ENCODE data around the gene PSMB10.
"Not testable (repeated sequence)": the region's sequence is repeated elsewhere in the genome, so short reads cannot be mapped to it uniquely, and the experiment has no call there.

Gene PSMB10

DNA sequence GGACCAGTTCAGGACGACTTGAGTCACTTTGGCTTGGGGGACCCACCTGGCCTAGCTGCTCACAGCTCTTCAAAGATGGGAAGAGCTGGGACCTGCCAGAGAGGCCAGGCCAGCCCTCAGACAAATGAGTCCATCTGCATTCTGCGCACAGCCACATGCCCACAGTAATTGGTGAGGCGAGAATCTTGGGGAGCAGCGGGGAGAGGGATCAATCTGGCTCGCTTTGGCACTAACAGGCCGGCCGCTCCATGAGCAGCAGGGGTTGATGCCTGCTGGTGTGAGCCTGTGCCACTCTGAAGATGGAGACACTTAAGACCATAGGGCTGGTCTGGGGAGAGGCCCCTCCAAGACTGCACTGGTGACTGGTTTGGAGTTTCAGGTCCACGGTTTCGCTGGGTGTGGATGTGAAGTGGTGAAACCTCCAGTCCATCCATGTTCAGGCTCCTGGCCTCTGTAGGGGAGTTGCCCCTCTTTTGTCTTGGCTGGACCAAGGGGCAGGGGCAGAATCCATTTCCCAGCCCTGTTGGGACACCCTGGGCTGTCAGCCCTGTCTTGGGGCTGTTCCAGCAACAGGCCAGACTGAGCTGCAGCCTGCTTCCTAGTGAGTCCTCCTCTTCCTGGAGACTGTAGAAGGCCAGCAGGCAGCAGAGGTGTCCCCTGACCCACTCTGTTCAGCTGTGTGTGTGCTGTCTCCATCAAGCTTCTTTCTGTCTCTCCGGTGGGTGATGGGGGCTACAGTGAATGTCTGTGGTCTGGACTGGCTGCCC lies 12.3 kb downstream of the PSMB10 start:
- no peak for DNase-seq

DNA sequence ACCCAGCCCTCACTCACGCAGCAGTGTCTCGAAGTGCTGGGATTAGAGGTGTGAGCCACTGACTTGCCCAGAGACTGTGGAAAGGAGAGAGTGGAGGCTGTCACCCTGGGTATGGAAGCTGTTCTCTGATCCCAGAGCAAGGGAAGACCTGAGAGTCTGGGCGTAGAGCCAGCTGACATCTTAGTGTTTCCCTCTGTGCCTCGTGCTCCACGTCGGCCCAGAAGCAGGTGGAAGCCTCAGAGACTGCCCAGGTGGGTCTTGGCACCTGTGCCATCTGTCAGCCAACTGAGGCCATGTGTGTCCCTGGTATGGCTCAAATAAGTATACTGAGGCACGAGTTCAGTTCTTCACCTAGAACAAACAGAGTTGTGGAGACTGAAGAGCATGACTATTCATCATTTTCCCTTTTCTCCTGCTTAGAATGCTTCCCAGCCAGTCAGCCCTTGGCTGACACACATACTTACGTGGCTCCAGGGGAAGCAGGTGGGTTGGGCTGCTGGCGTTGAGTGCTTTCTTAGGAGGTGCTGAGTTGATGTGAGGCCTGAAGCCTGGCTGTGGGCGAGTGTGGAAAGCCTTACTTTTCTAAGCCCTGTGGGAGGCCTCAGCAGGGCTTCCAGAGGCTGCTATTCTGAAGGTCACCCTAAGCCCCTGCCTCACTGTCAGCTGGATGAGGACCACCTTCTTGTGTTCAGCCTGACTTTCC lies 13.1 kb downstream of the PSMB10 start:
- DNase-seq: peak; percentile 88

DNA sequence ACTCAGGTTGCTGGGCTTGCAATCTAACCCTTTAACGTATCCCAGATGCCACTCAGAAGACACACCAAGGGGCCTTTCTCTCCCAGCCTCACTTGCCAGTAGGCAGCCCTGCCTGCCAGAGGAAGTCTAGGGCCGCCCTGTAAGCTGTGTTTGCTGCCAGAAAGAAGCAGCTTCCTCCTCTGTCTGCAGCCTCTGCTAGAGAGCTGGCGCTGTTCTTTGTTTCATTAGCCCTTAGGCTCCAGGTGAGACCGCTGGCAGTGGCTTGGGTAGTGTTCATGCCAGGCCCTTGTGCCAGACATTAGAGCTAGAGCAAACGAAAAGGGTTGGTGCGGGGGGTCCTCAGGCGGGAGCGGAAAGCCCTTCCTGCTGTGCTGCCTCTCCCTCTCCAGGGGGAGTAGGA lies 13.9 kb downstream of the PSMB10 start:
- DNase-seq: peak; percentile 96

DNA sequence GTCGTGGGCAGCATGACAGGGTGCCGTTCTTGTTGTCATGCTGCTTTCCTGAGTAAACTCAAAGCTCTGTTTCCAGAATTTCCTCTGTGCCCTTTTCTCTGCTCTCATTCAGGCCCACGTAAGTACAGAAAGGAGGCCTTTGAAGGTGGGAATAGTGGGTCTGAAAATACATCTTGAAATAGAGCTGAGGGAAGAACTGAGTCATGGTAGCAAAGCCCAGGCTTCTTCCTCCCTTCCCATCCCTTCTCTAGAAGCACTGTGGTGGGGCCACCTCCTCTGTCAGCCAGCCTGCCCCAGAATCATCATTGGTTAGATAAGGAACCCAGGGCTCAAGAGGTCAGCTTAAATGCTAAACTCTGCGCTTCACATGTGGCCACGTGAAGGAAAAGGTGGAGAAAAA lies 14.4 kb downstream of the PSMB10 start:
- DNase-seq: no peak

DNA sequence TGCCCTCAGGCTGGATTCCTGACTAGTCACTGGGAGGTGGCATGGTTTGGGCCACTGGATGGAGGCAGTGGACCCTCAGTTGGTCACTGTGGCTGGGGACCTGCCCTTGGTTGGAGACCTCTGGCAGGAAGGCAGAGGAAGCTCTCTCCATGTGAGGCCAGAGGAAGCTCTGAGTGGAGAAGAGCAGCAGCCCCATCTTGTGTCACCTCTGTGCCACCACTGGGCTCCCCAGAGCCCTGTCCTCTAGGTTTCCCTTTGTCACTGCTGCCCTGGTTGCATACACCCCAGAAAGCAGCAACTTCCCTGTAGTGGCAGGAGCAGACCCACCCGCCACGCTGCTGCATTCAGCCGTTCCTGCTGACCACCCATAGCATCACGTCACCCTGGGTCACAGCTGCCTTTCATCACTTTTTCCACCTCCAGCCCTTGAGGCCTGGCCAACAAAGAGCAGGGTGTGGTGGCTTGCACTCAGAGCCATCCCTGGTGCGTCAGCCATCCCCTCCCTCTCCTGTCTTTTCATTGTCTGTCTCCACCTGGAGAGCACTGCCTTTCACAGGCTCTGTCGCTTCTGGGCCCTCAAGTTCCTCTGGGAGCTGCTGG lies 16.9 kb downstream of the PSMB10 start:
- no peak for DNase-seq

DNA sequence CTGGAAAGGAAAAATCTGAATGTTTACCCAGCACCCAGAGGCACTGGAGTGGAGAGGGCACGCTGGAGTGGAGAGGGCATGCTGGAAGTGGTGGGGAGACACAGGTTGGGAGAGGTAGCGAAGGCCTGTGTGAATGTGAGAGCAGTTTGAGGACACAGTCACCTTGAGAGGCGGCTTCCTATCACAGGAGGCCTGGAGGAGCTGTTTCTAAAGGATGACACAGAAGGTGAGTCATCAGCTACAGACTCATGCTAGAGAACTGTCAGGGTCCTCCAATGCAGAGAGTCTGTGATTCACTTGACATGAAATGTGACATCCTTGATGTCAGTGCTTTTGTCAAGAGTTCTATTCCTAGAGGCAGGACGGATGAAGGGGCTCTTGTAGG lies 18.8 kb downstream of the PSMB10 start:
- DNase-seq: no peak

DNA sequence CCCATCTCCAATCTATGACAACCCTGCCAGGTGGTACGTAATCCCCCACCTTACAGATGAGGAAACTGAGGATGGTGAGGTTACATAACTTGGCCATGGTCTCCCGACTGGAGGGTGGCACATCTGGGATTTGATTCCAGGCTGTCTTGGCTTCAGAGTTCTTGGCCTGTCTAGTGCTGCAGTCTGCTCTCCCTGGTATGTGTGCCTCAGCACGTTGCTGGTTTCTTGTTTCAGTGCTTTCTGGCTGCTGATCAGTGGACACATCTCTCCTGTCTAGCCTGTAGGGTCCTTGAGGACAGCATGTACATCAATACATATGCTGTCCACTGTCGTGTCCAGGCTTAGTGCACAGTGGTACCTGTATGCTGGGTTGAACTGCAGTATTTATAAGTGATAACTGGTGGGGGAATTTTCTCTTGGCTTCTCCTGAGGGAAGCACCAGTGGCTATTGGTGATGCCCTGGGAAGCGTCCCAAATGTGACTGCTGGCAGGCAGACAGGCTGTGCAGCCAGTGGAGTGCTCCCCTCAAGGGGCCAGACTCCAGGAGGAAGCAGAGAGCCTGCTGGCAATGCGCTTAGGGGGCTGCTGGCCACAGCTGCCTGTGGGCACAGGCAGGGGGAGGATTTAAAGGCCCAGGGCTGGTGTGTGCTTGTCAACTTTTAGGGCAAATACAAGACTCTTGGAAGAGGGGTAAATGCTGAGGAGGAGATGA lies 19.4 kb downstream of the PSMB10 start:
- DNase-seq: peak; percentile 68

DNA sequence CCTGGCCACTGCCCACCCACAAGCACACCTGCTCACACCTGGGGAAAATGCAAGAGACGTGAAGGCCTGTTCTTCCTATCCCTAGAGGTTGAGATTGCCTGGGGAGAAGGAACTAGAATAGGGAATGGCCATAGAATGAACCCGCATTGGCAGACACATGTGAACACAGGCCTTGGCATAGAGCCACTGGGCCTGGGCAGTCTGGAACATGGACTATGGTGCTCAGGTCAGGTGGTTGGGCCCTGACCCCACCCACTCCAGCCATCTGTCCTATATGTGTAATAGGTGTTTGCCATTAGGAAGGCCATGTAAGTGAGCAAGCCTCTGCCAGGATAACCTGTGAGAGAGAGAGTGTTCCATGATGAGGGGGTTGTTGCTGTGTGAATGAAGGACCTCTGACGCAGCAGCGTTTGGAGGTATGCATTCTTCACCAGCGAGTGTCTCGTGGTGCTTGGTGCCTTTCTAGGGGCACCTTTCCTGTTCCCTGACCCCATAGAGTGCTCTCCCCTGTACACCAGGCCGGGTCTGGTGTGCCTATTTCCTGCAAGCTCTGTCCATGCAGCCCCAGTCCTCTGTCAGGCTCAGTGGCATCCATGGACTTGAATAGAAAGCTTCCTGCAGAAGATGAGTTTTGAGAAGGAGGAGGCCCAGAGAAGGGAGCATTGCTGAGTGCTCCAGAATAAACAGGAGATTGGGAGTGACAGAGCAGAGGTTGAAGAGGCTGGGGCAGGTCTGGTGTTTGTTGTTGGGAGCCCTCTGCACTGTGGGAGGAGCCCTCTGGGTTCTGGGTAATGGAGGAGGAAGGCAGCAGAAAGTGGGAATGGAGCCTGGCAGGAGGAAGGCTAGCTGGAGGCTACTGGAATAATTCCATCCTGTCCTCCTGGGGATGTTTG lies 20.6 kb downstream of the PSMB10 start:
- DNase-seq: no peak

DNA sequence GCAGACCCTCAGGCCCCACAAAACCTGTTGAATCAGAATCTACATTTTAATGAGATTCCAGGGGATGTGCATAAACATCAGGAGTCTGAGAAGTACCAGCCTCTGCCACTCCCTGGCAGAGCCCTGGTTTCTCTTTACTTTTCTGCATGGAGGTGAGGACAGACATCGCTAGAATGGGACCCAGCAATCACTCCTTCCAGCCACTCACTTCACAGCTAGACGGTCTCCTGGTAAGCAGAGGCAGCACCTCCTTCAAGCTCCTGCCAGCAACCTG lies 21.2 kb downstream of the PSMB10 start:
- DNase-seq: not testable (repeated sequence)

DNA sequence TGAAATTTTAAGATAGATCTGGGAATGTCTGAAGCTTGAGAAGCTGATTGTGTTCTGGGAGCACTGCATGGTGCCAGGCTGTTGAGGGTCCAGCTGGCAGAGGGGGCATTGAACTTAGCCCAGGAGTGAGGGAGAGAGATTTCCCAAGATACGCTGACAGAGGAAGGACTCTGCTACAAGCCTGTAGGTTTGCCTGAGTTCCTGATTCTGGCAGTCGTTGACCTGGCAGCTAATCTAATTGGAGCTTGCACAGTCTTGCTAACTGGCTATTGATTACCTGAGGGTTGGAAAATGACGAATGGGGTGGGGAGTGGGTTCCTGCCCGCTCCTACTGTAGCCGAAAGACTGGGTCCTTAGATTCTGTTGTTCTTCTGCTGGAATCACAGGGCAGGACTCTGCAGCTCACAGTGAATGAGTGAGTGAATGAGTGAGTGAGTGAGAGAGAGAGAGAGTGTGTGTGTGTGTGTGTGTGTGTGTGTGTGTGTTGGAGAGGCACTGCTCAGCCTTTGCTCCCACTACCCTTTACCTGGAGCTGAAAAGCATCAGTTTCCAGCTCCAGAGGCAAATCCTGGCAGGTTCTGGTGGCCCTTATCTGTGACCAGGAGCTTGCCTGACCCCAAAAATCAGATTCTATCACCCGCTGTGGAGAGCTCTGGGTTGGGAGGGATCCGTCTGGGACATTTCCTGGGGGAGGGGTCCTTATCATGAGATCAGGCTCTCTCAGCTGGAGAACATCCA lies 21.7 kb downstream of the PSMB10 start:
- no peak for DNase-seq

DNA sequence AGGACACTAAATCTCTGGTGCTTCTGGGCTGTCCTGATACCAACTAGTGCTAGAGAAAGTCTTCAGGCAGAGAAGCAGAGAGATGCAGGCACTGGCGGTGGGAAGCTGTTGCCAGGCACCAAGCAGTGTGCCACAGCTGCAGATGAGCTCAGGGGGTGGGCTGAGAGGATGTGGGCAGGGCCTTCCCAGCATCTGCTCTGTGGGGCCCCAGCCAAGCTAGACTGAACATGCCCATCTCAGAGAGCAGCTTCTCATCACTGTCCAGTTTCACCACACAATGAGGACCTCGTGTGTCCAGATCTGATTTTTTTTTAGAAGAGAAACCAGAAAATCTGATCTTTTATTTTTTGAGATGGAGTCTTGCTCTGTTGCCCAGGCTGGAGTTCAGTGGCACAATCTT lies 26.5 kb downstream of the PSMB10 start:
- DNase-seq: no peak

DNA sequence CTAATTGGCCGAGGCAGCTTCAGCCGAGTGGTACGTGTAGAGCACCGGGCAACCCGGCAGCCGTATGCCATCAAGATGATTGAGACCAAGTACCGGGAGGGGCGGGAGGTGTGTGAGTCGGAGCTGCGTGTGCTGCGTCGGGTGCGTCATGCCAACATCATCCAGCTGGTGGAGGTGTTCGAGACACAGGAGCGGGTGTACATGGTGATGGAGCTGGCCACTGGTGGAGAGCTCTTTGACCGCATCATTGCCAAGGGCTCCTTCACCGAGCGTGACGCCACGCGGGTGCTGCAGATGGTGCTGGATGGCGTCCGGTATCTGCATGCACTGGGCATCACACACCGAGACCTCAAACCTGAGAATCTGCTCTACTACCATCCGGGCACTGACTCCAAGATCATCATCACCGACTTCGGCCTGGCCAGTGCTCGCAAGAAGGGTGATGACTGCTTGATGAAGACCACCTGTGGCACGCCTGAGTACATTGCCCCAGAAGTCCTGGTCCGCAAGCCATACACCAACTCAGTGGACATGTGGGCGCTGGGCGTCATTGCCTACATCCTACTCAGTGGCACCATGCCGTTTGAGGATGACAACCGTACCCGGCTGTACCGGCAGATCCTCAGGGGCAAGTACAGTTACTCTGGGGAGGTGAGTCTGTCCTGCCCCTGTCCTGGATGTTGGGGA lies 27.5 kb downstream of the PSMB10 start:
- DNase-seq: no peak

DNA sequence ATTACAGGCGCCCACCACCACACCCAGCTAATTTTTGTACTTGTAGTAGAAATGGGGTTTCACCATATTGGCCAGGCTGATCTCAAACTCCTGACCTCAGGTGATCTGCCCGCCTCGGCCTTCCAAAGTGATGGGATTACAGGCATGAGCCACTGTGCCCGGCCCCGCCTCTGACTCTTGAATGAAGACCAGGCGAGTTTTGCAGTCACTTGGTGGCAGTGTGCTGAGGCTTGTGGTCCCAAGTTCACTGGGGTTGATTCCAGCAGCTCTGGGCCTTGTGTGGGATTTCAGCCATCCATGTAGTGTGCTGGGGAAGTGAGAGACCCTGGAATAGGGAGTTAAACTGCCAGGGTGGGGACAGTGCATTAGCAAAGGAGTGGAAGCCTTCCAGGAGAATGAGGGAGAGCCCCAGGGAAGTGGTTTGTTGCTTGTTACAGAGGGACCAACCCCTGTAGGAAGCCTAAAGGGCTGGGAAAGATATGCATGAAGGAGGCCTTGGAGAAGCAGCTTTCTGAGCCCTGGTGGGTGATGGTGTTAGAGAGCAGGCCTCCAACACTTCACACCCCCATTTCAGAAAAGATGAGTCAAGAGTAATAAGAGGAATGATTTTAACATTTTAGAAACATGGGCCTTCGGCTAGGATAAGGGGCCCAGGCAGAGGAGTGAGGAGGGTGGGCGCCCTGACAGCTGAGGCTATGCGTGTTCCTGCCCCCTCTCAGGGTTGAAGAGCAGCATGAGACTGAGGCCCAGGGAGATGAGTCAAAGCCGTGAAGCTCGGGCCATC lies 29.1 kb downstream of the PSMB10 start:
- DNase-seq: no peak

DNA sequence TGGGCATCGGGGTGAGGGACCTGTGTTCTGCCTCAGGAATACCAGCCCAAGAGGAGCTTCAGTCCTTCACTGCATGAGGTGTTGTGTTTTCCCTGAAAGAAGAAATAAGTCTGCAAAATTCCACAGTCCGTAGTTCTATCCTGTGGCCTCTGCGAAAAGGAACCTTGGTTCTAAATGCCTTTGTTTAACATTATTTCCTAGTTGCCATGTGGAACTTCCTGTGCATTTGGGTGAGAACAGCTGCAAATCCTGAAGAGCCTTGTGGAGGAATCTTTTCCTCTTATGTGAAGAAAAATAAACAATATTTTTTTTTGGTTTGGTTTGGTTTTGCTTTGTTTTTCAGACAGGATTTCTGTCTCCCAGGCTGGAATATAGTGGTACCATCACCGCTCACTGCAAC lies 33.8 kb downstream of the PSMB10 start:
- DNase-seq: no peak

DNA sequence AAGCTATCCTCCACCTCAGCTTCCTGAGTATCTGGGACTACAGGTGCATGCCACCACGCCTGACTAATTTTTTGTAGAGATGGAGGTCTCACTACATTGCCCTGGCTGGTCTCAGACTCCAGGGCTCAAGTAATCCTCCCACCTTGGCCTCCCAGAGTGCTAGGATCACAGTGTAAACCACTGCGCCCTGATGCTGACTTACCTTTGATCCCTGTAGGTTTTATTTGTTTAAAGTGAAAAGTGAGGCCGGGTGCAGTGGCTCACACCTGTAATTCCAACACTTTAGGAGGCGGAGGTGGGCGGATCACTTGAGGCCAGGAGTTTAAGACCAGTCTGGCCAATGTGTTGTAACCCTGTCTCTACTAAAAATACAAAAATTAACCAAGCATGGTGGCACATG lies 34.9 kb downstream of the PSMB10 start:
- no peak for DNase-seq

DNA sequence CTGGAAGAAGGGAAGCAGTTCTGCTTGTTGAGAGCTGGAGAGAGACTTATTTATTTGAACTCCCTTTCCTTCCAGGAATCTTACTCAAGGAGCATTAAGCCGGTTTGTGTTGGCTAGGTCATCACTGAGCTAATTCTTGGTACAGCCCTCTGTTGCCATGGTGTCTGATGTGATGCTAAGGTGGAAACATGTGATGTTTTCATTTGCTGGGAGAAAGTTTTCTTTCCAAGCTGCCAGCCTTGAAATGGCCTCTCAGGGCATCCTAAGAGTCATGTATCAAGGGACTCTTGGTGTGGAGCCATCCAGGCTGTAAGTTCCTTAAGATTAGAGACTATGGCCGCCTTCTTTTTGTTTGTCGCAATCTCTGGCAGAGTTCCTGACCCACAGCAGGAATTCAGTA lies 39.4 kb downstream of the PSMB10 start:
- no peak for DNase-seq

DNA sequence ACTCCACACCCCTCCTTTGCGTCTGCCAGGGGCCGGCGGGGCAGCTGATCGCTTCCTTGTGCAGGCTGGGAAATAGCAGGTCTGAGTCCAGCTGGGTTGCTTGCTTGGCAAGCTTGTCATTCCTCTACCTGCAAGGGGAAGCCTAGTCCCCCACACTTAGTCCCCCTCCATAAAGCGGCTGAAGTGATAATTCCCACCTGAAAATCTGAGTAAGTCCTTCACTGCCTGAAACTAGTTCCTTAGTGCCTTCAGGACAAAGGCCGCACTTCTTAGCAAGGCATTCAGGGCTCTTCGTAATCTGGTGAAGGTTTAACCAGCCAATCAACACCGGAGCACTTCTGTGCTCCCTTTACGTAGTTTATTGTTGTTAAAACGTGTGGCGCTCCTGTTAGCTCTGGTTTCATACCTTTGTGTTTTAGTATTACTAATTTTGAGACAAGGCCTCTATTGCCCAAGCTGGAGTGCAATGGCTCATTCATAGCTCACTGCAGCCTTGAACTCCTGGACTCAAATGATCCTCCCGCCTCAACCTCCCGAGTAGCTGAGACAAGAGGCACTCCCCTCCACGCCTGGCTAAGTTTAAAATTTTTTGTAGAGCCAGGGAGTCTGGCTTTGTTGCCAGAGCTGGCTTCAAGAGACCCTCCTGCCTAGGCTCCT lies 42.8 kb downstream of the PSMB10 start:
- no peak for DNase-seq

DNA sequence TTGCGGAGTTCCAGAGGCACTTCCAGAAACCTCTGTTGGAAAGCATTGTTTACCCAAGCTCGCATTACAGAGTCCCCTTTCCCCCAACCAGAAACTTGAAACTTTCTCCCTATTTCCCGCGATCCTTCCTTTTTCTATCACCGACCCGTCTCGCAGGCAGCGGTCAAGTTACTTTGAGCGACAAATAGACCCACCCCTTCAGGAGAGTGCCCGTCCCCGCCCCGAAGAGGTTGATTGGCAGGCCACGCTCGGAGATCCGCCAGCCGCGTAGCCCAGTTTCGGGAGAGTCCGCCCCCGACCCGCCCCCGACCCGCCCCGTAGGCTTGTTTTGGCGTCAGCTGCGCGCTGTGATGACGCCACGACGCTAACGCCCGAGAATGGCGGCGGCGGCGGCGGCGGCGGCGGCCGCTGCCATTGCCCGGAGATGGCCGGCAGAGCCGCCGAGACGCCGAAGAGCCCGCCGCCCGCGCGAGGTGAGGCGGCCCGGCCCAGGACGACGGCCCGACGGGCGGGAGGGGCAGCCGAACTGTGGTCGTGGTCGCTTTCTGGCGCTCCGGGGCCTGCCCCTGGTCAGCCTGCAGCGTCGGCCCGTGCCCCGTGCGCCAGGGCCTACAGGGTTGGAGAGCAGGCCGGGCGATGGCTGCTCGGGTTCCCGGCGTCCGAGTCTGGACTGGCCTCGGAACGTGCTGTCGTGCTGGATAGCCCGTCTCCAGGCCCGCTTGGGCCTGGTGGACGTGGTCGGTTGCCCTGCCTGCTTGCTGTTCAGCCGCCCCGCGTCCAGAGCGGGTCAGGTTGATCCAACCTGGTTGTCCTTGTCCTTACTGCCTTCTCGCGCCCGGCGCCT lies 43.5 kb downstream of the PSMB10 start, which contains the start of gene PSKH1:
Gene PSKH1 (plus strand): TSS at position 356 of the 844 bp plus-strand sequence. CDS start 15,496 bp downstream, outside the sequence.
- peak; percentile 95 for DNase-seq

DNA sequence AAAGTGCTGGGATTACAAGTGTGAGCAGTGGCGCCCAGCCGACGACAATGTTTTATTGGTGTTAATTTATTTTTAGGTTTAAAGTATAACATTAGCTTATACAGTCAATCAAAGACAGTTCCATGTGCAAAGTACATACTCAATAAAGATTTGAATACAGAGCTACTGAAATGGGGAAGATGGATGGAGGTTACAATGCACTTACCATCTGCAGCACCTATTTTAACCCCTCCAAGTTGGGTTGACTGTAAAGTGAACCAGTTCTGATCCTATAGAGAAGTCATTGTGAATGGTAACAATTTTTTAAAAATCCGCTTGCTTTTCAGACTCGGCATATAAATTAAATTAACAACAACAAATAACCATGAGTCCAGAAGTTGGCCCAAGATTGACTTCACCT lies 44.3 kb downstream of the PSMB10 start:
- DNase-seq: no peak

Data from NCI-H1092 (cell line).